SW480 (cell line): ENCODE measurements around the gene DSC3.

Experiments used
- DNase-seq: peaks from one replicate; pipeline ENCODE4 v3.0.0-alpha.2; 2016; ENCODE audit warnings: low spot score

The DSC3 gene

GRCh38 chr18:30971338-30971956 lies 71.1 kb downstream of the DSC3 start:
- DNase-seq = peak; percentile 8

- peak; percentile 33 for DNase-seq
Measured at GRCh38 chr18:30970196-30970816, 72.2 kb downstream of the DSC3 start.

GRCh38 chr18:30969670-30970170 lies 72.8 kb downstream of the DSC3 start:
- DNase-seq = no peak

- DNase-seq = no peak
Measured at GRCh38 chr18:30967701-30968100, 74.8 kb downstream of the DSC3 start.

GRCh38 chr18:30965237-30965636 lies 77.3 kb downstream of the DSC3 start:
- no peak for DNase-seq

- no peak for DNase-seq
Measured at GRCh38 chr18:30960661-30961060, 81.9 kb downstream of the DSC3 start.

- no peak for DNase-seq
Measured at GRCh38 chr18:30957066-30957465, 85.5 kb downstream of the DSC3 start.

- DNase-seq = no peak
Measured at GRCh38 chr18:30954262-30954661, 88.3 kb downstream of the DSC3 start.

- no peak for DNase-seq
Measured at GRCh38 chr18:30945761-30946160, 96.8 kb downstream of the DSC3 start.

GRCh38 chr18:30944773-30945417 lies 97.6 kb downstream of the DSC3 start:
- no peak for DNase-seq

GRCh38 chr18:30940952-30941539 lies 101.5 kb downstream of the DSC3 start:
- DNase-seq = no peak
